ENCODE measurements around the gene AMH.

The AMH gene

GRCh38 chr19:2286402-2287140, 37.4 kb downstream of the AMH start:
- DNase-seq (ENCODE audit: low read depth in 2 of 2): no peak

GRCh38 chr19:2287585-2288337, 38.6 kb downstream of the AMH start:
- no peak for DNase-seq (ENCODE audit: low read depth in 2 of 2)

- DNase-seq (ENCODE audit: low read depth in 2 of 2): no peak
Observed at GRCh38 chr19:2288338-2288817, 39.3 kb downstream of the AMH start.

- no peak for DNase-seq (ENCODE audit: low read depth in 2 of 2)
Observed at GRCh38 chr19:2288818-2289713, 39.9 kb downstream of the AMH start.

- DNase-seq (ENCODE audit: low read depth in 2 of 2): peak in 1 of 2 donors; percentile 45
Observed at GRCh38 chr19:2289714-2290435, 40.8 kb downstream of the AMH start.

- DNase-seq (ENCODE audit: low read depth in 2 of 2): no peak
Observed at GRCh38 chr19:2290441-2291184, 41.5 kb downstream of the AMH start.

- DNase-seq (ENCODE audit: low read depth in 2 of 2): no peak
Observed at GRCh38 chr19:2291185-2291751, 42.1 kb downstream of the AMH start.

- DNase-seq (ENCODE audit: low read depth in 2 of 2): no peak
Observed at GRCh38 chr19:2294687-2295335, 45.7 kb downstream of the AMH start.

- DNase-seq (ENCODE audit: low read depth in 2 of 2): no peak
Observed at GRCh38 chr19:2296141-2296540, 47.0 kb downstream of the AMH start.

- no peak for DNase-seq (ENCODE audit: low read depth in 2 of 2)
Observed at GRCh38 chr19:2300533-2300932, 51.4 kb downstream of the AMH start.

All from stimulated activated CD8-positive, alpha-beta memory T cell treated with anti-CD3 and anti-CD28 coated beads, Interleukin-7, amount 100 ng/mL, for 4 hours (primary cell).